HG03045 (cell line): ENCODE measurements around the gene DNASE2.

Source experiments
- ATAC-seq: cut with Tn5 transposase; IDR thresholded peaks from one replicate; pipeline ENCODE4 v1.9.1; 2021; ENCODE audit warnings: mild to moderate bottlenecking, moderate library complexity; ENCODE audit not compliant: unreplicated experiment

The DNASE2 gene

GRCh38 chr19:12834976-12835757 is 46.1 kb downstream of the DNASE2 start:
- no peak for ATAC-seq

- ATAC-seq = no peak
Observed at GRCh38 chr19:12834566-12834943, 46.7 kb downstream of the DNASE2 start, which contains the start of gene RTBDN. RTBDN (minus strand) TSS chr19:12834579; CDS start chr19:12829979, 4,600 bp downstream.

GRCh38 chr19:12833738-12834565 is 47.3 kb downstream of the DNASE2 start:
- no peak for ATAC-seq

GRCh38 chr19:12833418-12833737 is 47.9 kb downstream of the DNASE2 start:
- no peak for ATAC-seq

- no peak for ATAC-seq
Observed at GRCh38 chr19:12828494-12828893, 52.8 kb downstream of the DNASE2 start.

- no peak for ATAC-seq
Observed at GRCh38 chr19:12825254-12826131, 55.8 kb downstream of the DNASE2 start.
